ENCODE results near the gene ABTB2.

DNA sequence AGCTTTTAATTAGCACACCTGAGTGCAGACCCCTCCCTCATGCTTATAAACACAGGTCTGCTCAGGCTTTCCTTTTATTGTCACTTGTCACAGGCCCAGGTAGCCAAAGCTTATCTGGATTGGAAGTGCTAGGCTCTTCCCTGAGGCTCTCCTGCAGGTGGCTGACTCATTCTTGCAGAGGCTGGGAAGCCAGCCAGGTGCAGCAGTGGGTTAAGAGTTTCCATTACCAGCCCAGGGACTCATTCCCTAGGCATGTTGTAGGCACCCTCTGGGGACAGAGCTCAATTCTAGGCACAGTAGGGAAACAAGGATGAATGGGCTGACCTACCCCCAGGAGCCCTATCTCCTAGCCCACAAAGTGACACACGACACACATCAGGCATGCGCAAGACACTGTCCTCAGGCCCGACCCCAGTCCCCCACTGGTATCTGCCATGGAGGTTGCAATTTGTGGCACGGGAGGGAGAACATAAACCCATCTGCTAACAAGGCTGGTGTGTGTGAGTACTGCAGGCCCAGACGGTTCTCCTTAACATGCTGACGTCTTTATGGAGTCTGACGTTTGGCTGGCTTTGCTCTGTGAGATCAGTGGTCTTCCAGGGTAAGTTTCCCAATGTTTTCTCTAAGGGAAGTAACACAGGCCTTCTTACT, 94.2 kb downstream of the ABTB2 start:
- TF ChIP-seq, protein P1, sequence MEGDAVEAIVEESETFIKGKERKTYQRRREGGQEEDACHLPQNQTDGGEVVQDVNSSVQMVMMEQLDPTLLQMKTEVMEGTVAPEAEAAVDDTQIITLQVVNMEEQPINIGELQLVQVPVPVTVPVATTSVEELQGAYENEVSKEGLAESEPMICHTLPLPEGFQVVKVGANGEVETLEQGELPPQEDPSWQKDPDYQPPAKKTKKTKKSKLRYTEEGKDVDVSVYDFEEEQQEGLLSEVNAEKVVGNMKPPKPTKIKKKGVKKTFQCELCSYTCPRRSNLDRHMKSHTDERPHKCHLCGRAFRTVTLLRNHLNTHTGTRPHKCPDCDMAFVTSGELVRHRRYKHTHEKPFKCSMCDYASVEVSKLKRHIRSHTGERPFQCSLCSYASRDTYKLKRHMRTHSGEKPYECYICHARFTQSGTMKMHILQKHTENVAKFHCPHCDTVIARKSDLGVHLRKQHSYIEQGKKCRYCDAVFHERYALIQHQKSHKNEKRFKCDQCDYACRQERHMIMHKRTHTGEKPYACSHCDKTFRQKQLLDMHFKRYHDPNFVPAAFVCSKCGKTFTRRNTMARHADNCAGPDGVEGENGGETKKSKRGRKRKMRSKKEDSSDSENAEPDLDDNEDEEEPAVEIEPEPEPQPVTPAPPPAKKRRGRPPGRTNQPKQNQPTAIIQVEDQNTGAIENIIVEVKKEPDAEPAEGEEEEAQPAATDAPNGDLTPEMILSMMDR (IDR thresholded peaks at IDR 0.05), result no peak
- TF ChIP-seq POLR2A (IDR thresholded peaks at IDR 0.05) (no peak), EP300 (IDR thresholded peaks at IDR 0.05) (no peak)

Data from tibial nerve (tissue), 4 donors.